HG03064 (cell line): ENCODE measurements around the gene ARHGAP18.

Experiments
- ATAC-seq: cut with Tn5 transposase; IDR thresholded peaks from one replicate; pipeline ENCODE4 v1.9.1; 2021; ENCODE audit warnings: low read depth; ENCODE audit not compliant: unreplicated experiment

ARHGAP18 gene

GRCh38 chr6:129725341-129725740, 15.4 kb upstream of the ARHGAP18 start:
- no peak for ATAC-seq

DNA sequence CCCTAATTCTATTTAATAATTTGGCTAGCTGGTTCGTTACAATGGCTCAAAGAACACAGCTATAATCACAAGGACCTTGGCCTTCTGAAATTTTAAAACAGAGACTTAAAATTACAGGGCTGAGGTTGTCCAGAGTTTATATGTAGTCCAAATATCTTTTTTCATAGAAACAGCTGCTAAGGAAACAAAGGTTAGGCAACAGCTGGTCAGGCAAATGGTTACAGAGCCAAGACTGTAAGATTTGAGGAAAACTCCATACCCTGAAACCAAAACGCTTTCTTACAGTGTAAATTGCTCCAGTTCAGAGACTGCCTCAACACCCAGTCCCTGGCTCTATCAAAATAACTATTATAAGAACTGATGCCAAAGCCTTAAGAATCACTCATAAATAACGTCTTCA, 9.7 kb upstream of the ARHGAP18 start:
- ATAC-seq: no peak

DNA sequence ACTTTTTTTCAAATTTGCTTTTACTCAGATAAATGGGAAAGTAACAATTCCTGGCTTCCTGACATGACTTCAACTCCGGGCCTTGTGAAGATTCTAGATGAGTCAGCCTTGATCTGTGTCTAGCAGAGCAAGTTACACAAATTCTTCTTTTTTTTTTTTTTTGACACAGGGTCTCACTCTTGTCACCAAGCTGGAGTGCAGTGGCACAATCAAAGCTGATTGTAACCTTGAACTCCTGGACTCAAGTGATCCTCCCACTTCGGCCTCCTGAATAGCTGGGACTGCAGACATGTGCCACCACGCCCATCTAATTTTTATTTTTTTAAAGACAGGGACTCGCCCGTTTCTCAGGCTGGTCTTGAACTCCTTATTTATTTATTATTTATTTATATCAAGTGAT, 7.3 kb upstream of the ARHGAP18 start:
- ATAC-seq: no peak

DNA sequence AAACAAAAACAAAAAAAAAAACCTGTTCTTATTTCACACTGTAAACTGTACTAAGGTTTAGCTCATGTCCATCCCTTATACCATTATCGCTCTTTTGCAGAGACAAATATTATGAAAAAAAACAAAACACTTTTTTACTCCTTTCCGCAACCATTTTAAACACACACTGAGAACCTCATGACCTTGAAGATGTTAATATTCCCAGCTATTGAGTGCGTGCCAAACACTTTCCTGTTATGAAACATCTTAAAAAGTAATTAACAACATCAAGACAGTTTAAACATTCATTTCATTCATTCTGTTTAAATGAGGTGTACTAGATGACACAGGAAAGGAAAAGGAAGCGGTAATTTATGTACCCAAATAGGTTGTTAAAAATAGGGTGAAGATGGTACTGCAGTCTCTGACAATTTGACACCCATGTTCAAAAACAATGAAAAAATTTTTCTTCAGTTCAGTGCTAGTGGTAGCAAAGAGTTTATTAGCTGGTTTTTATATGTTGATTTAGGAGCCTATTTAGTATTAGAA, 3.9 kb upstream of the ARHGAP18 start:
- ATAC-seq: no peak

- ATAC-seq: no peak
These were observed 1.3 kb upstream of the ARHGAP18 start for GRCh38 chr6:129711271-129711631.

DNA sequence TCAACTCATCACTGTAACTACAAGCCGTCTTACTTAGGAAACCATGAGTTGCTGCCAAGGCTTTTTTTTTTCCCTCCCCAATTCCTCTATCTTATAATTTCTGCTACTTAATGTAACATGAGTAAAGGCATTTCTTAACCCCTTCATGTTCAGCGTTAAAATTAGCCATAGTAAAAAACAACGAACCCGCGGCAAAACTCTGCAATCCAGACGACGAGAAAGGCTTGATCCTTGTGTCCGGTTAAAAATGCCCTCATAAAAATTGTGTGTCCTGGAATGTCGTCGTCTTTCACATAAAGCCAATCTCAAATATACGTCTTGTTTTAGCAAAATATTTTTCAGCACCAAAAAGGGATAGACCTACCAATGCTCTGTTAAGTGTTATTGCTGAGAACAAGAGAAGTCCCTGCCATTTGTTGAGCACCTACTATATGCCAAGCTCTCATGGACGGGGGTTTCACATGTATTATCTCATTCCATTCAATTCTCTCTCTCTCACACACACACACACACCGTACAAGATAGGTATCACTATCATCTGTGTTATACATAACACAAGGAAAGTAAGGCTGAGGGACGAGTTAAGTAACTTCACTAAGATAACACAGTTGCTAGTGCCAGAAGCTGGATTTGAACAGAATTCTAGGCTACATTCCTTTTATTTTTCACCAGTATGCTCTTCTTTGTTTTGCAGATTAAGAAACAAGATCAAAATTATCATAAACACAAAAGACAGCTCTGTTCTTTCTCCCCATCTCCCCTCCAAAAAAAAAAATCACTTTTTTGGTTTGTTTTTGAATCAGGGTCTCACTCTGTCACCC, 683 bp upstream of the ARHGAP18 start:
- no peak for ATAC-seq

GRCh38 chr6:129709196-129709768, 695 bp downstream of the ARHGAP18 start:
- peak; percentile 14 for ATAC-seq

DNA sequence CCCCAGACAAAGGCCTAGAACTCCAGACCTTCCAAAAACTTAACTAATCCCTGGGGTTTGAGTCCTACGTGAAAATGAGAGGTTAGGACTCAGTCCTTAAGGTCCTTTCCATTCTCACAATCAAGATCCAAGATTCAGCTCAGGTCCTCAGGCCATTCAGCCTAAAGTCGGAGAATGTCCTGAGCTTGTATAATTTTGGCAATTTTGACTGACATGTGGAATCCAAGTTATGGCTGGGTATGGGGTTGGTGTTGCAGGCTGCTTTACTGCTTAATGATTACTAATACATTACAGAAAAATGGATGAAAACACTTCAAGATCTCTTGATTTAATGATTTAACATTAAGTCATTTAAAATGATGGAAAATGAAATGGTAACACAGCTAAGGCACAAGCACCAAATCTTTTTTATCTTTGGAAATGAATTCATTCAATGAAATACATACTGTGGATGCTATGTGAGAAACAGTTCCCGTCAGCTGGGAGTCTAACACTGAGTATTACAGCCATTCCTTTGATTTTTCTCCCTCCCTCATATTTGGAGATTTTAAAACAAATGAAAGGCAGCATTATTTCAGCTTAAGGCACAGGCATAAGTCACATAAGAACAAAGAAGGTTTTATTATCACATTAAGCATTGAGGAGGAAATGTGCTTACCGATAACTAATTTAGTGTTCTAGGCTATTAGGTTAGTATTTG, 1.3 kb downstream of the ARHGAP18 start:
- no peak for ATAC-seq

GRCh38 chr6:129707882-129708495, 2.0 kb downstream of the ARHGAP18 start:
- no peak for ATAC-seq

- ATAC-seq: no peak
These were observed 2.9 kb downstream of the ARHGAP18 start for GRCh38 chr6:129707028-129707427.

DNA sequence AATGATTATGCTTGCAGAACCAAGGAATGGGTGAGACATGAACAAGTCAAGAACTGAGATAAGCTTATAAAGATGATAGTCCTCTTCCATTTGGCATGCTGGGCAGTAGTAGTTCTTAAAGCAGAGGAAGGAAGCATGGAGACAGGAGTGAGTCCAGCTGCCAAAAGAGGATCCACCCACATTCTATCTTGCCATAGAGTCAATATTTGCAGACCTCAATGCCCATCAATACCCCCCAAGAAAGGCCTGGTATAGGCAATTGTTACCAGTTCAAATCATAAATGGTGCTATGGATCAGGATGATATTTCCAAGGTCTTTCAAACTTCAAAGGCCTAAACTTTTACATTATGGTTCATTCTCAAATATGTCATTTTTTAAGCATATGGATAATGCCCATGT, 4.8 kb downstream of the ARHGAP18 start:
- no peak for ATAC-seq

- ATAC-seq: no peak
These were observed 5.3 kb downstream of the ARHGAP18 start for GRCh38 chr6:129704708-129705107.

DNA sequence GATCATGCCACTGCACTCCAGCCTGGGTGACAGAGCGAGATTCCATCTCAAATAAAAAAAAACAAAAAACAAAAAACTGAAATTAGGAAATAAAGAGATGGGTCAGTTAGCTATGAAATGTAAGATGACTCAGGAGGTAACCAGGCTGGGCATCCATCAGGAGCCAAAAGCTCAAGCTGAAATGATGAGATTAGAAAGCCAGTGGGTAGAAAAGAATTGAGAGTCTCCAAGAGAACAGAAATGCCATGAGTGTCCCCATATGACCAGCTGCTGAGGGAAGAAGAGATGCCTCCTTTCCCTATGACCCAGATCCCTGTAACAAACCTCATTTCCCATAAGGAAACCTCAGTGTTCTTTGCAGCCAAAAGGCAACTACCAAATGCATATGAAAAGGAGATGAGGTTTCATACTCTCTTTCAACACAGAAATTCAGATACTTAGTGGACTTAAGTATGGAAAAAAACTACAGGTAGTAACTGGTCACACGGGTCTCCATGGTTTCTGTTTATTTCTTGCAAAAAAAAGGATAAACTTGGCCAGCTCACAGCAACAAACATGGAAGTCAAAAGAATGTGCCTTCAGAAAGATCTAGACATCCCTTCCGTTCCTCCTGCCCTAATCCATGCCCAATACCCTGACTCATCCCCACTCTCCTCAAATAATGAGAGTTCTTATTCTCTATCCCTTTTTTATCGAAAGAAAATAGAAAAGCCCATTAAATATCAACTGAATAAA, 8.1 kb downstream of the ARHGAP18 start:
- ATAC-seq: no peak

DNA sequence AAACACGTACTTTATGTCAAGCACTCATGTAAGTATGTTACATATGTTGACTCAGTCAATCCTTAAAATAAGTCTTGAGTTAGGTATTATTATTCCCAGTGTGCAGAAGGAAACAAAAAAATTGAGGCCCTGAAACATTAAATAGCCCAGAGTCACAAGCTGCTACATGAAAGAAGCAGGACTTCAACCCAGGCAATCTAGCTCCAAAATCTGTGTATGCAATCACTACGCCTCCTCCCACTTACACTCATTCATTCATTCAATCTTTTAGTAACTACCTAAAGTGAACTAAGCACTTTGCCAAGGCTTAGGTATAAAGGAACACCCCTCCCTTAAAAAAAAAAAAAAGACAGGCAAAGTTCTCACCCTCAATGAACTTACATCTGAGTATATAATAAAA, 9.3 kb downstream of the ARHGAP18 start:
- ATAC-seq: no peak

DNA sequence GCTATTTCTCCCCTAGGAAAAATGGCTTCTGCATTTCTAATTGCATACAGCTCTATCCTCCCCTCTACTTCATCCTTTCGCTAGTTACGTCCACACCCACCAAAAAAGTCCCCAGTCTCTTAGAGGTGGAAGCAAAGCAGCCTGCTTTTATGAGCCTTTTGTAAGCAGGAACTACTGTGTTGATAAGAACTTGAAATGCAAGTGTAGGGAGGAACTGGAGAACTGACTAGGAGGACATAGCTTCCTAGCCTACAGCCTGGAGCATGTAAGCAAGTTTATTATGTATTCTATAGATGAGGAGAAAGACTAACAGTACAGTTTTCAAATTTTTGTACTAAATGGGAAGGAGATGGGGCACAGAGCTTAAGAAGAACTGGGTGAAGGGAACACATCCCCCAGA, 10.3 kb downstream of the ARHGAP18 start:
- ATAC-seq: no peak

GRCh38 chr6:129698430-129698829, 11.5 kb downstream of the ARHGAP18 start:
- ATAC-seq: no peak

GRCh38 chr6:129697788-129698187, 12.2 kb downstream of the ARHGAP18 start:
- no peak for ATAC-seq

DNA sequence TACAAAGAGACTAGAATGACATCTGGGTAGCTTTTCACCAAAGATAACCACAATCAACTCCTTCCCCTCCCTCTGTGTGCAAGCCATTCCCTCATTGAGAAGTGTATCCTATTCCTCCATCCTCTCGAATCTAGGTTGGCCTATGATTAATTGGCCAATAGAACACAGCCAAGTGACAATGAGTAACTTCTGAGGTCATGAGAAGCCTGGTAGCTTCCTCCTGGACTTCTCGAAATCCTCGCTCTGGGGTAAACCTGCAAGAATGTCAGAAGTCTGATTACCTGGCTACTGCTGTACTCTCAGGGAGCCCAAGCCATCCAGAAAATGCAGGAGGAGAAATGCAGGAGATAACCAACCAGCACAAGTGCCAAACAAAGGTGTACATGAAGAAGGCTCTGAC, 13.1 kb downstream of the ARHGAP18 start:
- no peak for ATAC-seq

- peak; percentile 19 for ATAC-seq
These were observed 14.0 kb downstream of the ARHGAP18 start for GRCh38 chr6:129696028-129696418.

DNA sequence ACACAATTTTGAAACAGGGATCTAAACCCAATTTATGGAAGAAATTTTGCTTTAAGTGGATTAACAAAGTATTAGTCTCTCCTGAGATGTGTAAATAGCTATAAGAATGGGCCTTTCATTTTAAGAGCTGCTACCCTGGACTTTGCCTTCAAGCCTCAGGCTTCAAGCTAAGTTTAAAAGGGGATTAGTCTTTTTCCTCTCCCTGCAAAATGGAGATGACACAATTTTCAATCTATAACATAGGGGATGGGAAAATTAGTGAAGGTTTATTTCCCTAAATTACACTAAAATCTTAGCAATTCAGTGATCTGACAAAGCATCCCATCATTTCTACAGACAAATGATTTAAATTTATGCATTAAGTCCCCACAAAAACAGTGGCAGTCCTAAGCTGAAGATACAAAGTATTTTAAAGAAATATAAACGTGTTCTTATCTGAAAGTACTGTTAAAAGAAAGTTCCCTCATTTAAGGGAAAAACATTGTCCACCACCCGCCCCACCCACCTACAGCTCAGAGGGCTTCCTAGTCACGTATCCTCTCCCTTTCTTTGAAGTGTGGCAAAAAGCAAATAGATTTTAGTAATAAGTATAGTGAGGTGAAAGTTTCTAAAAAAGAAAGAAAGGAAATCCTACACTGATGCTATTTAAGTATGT, 14.5 kb downstream of the ARHGAP18 start:
- ATAC-seq: peak; percentile 71
